Glutamatergic neuron (in vitro differentiated cells): ENCODE data around the gene STYX. TPM values are rescaled to one million over a fixed set of nuclear protein-coding genes. Genes with fewer than 3 reads are reported as not detected.
"Not testable (repeated sequence)": the region's sequence is repeated elsewhere in the genome, so short reads cannot be mapped to it uniquely, and the experiment has no call there.

Source experiments
- DNase-seq: peaks from one replicate; pipeline ENCODE4 v3.0.0; 2022
- H3K27ac Mint-ChIP-seq: one replicate; pipeline ENCODE4 v1.8.0; 2020; ENCODE audit warnings: mild to moderate bottlenecking, mixed read lengths, inconsistent platforms; ENCODE audit not compliant: unreplicated experiment
- H3K27me3 Mint-ChIP-seq: one replicate; pipeline ENCODE4 v1.8.0; 2020; ENCODE audit warnings: mild to moderate bottlenecking, moderate library complexity, mixed read lengths, inconsistent platforms; ENCODE audit not compliant: unreplicated experiment
- H3K36me3 Mint-ChIP-seq: one replicate; pipeline ENCODE4 v1.8.0; 2020; ENCODE audit warnings: mild to moderate bottlenecking, mixed read lengths, inconsistent platforms; ENCODE audit not compliant: unreplicated experiment
- H3K4me1 Mint-ChIP-seq: one replicate; pipeline ENCODE4 v1.8.0; 2020; ENCODE audit warnings: mild to moderate bottlenecking, low read depth, mixed read lengths, inconsistent platforms; ENCODE audit not compliant: unreplicated experiment
- H3K4me3 Mint-ChIP-seq: one replicate; pipeline ENCODE4 v1.8.0; 2020; ENCODE audit warnings: mild to moderate bottlenecking, mixed read lengths, inconsistent platforms; ENCODE audit not compliant: unreplicated experiment
- H3K9me3 Mint-ChIP-seq: one replicate; pipeline ENCODE4 v1.8.0; 2020; ENCODE audit warnings: mild to moderate bottlenecking, moderate library complexity, mixed read lengths, inconsistent platforms; ENCODE audit not compliant: unreplicated experiment
- total RNA-seq: library from RNA; stranded (reverse); fragmentation: NEBNext Ultra II Directional; extraction: Animal tissue kit (Norgen Biotek cat#: 25700); gene quantifications from one replicate; pipeline ENCODE4 v1.2.1, GENCODE V29; 2021; ENCODE audit not compliant: unreplicated experiment
- TF ChIP-seq, protein P1 (sequence below): fragments of 200-600 bp; sonication (generic); IDR thresholded peaks from one replicate; pipeline ENCODE4 v1.5.0; 2021; ENCODE audit not compliant: partially characterized antibody, unreplicated experiment

STYX gene
- total RNA-seq, 1 donor from 2014 or later: 5.5 TPM

GRCh38 chr14:52755607-52756316 lies 25.8 kb downstream of the STYX start:
- Mint-ChIP-seq H3K4me1 (no peaks in the 10 kb centered on the region), H3K36me3 (no peaks in the 10 kb centered on the region), H3K27ac (no peak overlapping the region), H3K27me3 (no peaks in the 10 kb centered on the region), H3K9me3 (no peaks in the 10 kb centered on the region), H3K4me3 (no peak overlapping the region)
- TF ChIP-seq, protein P1, sequence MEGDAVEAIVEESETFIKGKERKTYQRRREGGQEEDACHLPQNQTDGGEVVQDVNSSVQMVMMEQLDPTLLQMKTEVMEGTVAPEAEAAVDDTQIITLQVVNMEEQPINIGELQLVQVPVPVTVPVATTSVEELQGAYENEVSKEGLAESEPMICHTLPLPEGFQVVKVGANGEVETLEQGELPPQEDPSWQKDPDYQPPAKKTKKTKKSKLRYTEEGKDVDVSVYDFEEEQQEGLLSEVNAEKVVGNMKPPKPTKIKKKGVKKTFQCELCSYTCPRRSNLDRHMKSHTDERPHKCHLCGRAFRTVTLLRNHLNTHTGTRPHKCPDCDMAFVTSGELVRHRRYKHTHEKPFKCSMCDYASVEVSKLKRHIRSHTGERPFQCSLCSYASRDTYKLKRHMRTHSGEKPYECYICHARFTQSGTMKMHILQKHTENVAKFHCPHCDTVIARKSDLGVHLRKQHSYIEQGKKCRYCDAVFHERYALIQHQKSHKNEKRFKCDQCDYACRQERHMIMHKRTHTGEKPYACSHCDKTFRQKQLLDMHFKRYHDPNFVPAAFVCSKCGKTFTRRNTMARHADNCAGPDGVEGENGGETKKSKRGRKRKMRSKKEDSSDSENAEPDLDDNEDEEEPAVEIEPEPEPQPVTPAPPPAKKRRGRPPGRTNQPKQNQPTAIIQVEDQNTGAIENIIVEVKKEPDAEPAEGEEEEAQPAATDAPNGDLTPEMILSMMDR: no peak
- DNase-seq: no peak

- TF ChIP-seq, protein P1: no peak
- Mint-ChIP-seq H3K9me3 (no peaks in the 10 kb centered on the region), H3K27ac (no peak overlapping the region), H3K4me1 (no peaks in the 10 kb centered on the region), H3K36me3 (no peaks in the 10 kb centered on the region), H3K27me3 (no peaks in the 10 kb centered on the region), H3K4me3 (no peak overlapping the region)
- no peak for DNase-seq
Observed at GRCh38 chr14:52759145-52759544, 29.2 kb downstream of the STYX start.

- DNase-seq, H3K9me3 Mint-ChIP-seq, H3K4me1 Mint-ChIP-seq, H3K27ac Mint-ChIP-seq, H3K36me3 Mint-ChIP-seq, H3K27me3 Mint-ChIP-seq, H3K4me3 Mint-ChIP-seq: not testable (repeated sequence)
Observed at GRCh38 chr14:52762923-52763322, 33.0 kb downstream of the STYX start.

- Mint-ChIP-seq H3K36me3 (no peaks in the 10 kb centered on the region), H3K4me1 (no peaks in the 10 kb centered on the region), H3K4me3 (no peak overlapping the region), H3K9me3 (no peaks in the 10 kb centered on the region), H3K27ac (no peak overlapping the region), H3K27me3 (no peaks in the 10 kb centered on the region)
- TF ChIP-seq, protein P1: no peak
- no peak for DNase-seq
Observed at GRCh38 chr14:52767058-52767833, 37.3 kb downstream of the STYX start.

DNA sequence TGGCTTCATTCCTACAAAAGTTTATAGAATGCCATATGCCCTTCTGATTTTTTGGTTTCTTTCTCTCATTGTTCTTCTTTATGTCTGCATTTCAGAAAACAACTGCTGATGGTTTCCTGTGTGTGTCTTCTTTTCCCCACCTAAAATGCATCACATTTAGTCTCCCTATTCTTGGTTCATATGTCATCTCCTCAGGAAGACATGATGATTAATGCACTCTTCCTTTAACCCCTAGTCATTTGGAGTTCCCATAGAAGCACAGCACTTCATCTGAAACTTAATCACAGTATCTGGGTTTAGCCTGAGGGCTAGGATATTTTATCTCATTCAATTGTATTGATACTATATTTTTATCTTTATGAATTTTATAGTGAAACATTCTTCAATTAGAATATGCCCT lies 39.9 kb downstream of the STYX start:
- no peak overlapping the region for H3K4me3 Mint-ChIP-seq
- H3K4me1 Mint-ChIP-seq: no peaks in the 10 kb centered on the region
- no peak overlapping the region for H3K27ac Mint-ChIP-seq
- no peaks in the 10 kb centered on the region for H3K36me3 Mint-ChIP-seq
- TF ChIP-seq, protein P1: no peak
- no peaks in the 10 kb centered on the region for H3K9me3 Mint-ChIP-seq
- no peaks in the 10 kb centered on the region for H3K27me3 Mint-ChIP-seq
- DNase-seq: no peak
